Measurements from ENCODE around the gene IRF9.

IRF9 gene

DNA sequence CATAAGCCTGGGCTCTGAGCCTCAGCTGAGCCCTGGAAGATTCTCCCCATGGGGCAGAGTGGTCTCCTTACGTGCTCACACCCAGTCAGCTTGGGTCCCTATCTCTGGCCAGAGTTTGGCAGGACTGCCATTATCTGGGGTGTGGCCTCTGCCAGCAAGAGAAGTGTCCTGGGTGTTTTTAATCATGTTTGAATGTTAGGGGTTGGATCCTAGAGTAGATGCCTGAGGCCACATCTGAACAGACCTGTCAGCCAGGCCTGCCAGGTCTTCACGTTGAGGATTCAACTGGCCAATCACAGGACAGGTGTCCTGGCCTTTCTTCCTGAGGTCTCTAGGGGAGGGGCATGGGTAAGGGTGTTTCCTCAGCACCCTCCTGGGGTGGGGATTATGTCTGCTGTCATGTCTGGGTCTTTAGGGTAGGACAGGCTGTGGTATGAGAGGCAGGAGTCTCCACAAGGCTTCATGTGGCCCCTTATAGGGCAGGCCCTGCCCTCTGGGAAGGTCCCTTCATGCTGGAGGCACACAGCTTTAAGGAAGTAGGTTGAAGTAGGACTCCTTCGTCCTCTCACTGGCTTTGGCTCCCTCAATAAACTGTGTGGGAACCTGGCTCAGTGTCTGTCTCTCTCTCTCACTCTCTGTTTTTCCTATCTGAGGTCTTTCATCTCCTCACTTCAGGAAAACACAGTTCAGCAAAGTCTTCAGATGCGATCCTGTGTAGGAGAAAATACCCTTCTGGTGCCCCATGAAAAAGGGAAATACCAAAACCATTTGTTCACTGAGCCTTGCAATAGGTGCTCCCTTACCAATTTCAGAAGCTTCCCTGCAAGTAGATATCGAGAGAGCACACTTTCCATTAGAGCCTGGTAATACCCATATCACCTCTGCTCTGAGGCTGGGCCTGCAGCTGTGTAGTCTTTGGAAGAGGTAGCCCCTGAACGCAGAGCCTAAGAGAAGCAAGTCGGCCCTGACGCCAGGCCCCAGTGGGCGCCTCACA lies 37.3 kb upstream of the IRF9 start:
- no peak overlapping the region for H3K4me3 ChIP-seq (ENCODE audit: low read length)
- TF ChIP-seq, protein P1, sequence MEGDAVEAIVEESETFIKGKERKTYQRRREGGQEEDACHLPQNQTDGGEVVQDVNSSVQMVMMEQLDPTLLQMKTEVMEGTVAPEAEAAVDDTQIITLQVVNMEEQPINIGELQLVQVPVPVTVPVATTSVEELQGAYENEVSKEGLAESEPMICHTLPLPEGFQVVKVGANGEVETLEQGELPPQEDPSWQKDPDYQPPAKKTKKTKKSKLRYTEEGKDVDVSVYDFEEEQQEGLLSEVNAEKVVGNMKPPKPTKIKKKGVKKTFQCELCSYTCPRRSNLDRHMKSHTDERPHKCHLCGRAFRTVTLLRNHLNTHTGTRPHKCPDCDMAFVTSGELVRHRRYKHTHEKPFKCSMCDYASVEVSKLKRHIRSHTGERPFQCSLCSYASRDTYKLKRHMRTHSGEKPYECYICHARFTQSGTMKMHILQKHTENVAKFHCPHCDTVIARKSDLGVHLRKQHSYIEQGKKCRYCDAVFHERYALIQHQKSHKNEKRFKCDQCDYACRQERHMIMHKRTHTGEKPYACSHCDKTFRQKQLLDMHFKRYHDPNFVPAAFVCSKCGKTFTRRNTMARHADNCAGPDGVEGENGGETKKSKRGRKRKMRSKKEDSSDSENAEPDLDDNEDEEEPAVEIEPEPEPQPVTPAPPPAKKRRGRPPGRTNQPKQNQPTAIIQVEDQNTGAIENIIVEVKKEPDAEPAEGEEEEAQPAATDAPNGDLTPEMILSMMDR (conservative IDR thresholded peaks at IDR 0.05; ENCODE audit: low read length), result no peak
- no peak for DNase-seq (ENCODE audit: low read depth)

DNA sequence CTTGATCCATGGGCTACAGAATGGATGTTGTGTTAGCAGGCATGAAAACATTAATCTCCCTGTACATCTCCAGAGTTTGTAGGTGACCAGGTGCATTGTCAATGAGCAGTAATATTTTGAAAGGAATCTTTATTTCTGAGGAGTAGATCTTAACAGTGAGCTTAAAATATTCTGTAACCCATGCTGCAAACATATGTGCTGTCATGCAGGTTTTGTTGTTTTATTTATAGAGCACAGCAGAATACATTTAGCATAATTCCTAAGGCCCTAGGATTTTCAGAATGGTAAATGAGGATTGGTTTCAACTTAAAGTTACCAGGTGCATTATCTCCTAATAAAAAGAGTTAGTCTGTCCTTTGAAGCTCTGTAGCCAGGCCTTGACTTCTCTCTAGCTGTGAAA lies 34.1 kb upstream of the IRF9 start:
- H3K4me3 ChIP-seq (ENCODE audit: low read length), result no peak overlapping the region
- no peak for DNase-seq (ENCODE audit: low read depth)
- TF ChIP-seq, protein P1 (conservative IDR thresholded peaks at IDR 0.05; ENCODE audit: low read length), result no peak

DNA sequence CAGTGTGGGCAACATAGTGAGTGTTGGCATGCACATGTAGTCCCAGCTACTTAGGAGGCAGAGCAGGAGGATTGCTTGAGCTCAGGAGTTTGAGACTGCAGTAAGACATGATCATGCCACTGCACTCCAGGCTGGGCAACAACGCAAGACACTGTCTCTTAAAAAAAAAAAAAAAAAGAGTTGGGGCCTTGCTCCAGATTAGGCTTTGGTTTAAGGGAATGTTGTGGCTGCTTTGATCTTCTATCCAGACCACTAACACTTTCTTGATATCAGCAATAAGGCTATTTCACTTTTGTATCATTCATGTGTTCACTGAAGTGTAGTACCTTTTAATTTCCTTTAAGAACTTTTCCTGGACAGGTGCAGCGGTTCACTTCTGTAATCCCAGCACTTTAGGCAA lies 33.4 kb upstream of the IRF9 start:
- TF ChIP-seq, protein P1 (conservative IDR thresholded peaks at IDR 0.05; ENCODE audit: low read length), result no peak
- no peak overlapping the region for H3K4me3 ChIP-seq (ENCODE audit: low read length)
- DNase-seq (ENCODE audit: low read depth), result no peak

DNA sequence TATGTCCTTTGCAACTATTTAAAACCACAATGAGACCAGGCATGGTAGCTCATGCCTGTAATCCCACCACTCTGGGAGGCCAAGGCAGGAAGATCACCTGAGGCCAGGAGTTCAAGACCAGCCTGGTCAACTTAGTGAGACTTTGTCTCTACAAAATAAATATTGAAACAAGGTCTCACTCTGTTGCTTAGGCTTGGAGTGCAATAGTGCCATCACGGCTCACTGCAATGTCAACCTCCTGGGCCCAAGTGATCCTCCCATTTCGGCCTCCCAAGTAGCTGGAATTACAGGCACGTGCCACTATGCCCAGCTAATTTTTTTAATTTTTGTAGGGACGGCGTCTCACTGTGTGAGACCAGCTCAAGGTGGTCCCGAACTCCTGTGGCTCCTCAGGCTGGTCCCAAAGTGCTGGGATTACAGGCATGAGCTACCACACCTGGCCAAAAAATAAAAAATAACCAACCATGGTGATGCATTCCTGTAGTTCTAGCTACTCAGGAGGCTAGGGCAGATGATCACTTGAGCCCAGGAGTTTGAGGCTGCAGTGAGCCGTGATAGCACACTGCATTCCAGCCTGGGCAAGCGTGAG lies 31.6 kb upstream of the IRF9 start:
- no peak overlapping the region for H3K4me3 ChIP-seq (ENCODE audit: low read length)
- TF ChIP-seq, protein P1 (conservative IDR thresholded peaks at IDR 0.05; ENCODE audit: low read length), result no peak
- DNase-seq (ENCODE audit: low read depth), result no peak

DNA sequence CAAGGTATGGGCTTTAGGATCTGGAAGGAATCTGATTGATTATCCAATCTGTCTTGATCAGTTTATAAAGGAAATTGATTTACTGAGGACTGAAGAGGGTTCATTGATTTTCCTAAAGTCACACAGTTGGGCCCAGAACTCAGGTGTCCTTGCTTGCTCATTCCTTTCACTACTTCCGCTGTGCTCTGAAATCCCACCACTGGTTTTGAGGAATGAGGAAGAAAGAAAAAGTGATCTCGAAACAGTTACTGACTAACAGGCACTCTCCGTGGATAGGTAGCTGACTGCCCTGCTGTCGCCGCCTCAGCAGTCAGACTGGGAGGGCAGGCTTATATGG lies 30.7 kb upstream of the IRF9 start, which contains the start of gene FITM1:
Gene FITM1 (plus strand): TSS at position 280 of the 337 bp plus-strand sequence. CDS start 905 bp downstream, outside the sequence.
- TF ChIP-seq, protein P1 (conservative IDR thresholded peaks at IDR 0.05; ENCODE audit: low read length), result no peak
- no peak within 1 kb of the TSS for H3K4me3 ChIP-seq (ENCODE audit: low read length)

DNA sequence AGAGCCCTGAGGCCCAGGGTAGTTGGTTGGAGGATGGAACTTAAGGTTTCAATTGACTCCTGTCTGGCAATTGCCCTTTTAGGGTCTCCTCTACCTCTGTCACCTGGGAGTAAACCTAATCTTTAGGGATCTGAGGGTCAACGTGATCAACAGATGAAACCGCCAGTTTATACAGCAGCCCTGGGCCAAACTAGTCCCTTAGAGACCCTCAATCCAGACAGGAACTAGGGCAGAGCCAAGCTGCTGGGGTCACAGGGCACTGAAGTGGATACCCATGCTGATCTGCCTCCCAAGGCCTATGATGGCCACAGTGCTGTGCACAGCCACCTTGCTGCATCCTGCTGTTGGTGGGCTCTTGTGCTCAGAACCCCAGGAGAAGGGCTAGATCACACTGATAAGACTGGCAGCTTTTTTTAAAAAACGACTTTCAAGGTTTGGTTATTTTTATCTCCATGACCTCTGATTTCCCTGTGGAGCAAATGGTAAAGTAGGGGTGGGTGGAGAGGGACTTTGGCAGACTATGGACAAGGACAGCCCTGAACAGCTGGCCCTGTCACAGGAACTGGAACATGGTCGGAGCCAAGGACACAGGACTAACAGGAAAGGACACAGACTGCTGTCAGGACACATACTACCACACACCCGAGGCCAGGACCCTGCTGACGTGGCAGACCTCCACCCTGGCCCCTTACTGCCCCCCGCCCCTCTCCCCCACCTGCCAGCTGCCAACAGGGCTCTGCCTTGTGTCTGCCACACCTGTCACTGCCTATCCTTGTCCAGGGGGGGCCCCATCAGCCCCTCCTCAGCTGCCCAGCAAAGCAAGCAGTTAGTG lies 30.1 kb upstream of the IRF9 start:
- no peak for DNase-seq (ENCODE audit: low read depth)
- H3K4me3 ChIP-seq (ENCODE audit: low read length), result no peak overlapping the region
- TF ChIP-seq, protein P1 (conservative IDR thresholded peaks at IDR 0.05; ENCODE audit: low read length), result no peak

More for the DNA sequence above, 30.7 kb upstream of the IRF9 start, which contains the start of gene FITM1:
- DNase-seq (ENCODE audit: low read depth), result no peak
